RCC 7860 (cell line): ENCODE data around the gene CLMN.

Source experiments
- DNase-seq: peaks from one replicate; pipeline ENCODE4 v3.0.0-alpha.2; 2015; ENCODE audit warnings: low spot score
- FAIRE-seq: peaks from 2 replicates; lab custom pipeline; 2012; peaks lifted over from hg19 to GRCh38; lab: Jason Lieb, UNC

Gene CLMN

DNA sequence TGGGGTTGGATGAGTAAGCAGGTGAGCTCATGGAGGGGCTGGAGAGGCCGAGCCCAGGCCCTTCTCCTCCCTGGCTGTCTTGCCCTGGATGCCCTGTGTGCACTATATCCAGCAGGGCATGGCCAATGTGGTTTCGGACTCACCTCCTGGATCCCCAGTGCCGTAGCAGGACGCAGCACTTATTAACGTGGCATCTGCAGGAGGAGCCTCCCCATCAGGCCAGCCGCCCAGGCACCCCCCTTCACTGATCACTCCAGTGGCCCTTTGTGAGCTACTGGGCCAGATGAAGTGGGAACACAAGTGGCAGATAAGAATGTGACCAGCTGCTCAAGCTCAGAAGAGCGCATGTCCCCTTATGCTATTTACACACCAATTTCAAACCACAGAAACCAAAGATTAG is 119.3 kb downstream of the CLMN start:
- DNase-seq: no peak
- no peak for FAIRE-seq

DNA sequence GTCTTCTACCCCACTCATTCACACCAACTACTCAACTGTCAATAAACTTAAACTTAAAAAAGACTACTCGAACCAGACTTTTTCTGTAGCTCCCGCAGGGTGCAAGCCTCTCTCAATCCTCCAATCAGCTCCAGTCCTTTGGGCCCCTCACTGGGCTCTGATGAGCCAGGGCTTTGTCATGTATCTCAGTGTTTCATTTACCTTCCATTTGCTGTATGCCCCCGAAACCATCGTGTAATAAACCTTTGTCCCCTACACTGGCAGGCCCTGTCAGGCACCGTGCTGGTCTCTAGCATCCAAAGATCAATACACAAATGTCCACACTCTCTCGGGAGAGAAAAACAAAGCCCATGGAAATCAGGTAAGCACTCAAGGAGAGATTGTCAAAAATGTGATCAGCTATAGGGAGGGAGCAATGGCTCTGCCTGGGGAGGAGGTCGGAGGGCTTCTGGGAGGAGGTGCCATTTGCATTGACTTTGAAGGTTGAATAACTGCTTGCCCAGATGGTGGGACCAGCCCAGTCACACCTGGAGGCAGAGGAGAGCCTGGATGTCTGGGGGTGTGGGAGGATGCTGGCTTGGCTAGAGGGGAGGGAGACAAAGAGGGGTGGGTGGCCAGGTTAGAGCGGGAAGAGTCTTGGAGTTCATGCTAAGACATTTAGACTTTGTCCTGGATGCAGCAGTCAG is 120.3 kb downstream of the CLMN start:
- FAIRE-seq: no peak

DNA sequence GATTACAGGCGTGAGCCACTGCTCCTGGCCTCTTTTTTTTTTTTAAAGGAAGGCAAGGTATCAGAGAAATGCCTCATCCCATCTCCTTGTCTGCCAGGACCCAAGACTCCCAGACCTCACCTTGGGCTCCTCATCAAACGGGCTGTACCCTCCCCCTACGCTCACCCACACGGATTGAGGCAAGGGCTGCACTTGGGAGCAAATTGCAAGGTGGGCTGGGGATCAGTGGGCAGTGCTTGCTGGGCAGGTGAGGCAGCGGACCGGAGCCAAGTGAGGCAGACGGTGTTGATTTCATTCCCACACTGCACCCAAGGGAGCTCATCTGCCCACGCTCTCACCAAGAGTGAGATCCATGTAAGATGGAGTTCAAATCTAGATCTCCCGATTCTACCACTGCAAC is 121.4 kb downstream of the CLMN start:
- FAIRE-seq (no peak), DNase-seq (no peak)

More for the DNA sequence above, 120.3 kb downstream of the CLMN start:
- DNase-seq: no peak

DNA sequence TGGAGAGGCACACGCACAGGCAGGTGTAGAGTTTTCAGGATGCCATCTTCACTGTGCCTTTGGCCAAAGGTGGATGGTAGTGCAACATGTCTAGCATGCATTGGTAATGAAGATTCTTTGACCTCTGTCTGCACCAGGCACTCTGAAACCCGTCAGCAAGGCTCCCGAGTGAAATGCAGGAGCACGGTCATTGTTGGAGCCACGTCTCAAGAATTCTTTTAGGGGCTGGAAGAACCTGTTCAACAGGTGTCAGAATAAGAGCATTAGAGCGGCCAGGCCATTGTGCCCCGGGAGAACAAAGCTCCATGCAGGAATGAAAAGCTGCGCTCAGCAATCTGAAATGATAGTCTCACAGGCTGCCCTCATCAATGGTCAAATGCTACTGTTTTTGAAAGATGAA is 122.2 kb downstream of the CLMN start:
- no peak for FAIRE-seq
- no peak for DNase-seq

DNA sequence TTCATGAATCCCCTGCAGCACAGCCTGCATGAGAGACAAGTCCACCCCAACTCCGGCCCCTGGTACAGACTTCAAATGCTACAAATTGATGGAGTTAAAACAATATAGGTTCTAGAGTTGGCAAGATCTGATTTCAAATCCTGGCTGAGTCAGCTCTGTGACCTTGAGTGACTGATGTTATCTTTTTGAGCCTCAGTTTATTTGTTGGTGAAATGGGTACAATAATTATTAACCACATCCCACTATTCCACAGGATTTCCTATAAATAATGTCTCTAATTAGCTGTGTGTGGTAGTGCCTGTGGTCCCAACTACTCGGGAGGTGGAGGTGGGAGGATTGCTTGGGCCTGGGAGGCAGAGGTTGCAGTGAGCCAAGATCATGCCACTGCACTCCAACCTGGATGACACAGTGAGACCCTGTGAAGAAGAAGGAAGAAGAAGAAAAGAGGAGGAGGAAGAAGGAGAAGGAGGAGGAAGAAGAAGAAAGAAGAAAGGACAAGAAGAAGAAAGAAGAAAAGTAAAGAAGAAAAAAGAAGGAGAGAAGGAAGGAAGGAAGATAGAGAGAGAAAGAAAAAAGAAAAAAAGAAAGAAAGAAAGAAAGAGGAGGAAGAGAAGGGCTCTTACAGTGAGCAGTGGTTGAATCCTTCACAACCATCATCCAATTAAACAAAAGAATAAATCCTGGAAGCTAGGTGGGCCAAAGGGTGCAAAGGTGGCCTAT is 122.7 kb downstream of the CLMN start:
- no peak for DNase-seq
- FAIRE-seq: no peak

DNA sequence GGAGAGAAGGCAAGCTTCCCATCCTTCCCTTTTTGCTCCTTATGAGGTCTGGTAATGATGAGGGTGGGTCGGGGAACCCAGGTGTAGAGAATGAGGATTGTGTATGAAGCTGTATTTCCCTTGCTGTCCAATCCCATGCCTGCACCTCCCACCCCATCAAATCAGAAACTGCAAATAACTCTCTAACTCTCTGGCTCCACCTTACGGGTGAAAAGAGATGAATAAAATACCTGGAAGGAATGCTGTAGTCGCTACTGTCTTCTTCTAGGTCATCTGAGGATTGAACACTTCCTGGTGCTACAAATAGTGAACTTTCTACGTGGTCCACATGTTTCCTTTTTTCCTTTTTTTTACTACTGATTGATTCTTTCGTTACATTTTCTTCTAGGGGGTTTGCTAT is 123.4 kb downstream of the CLMN start:
- DNase-seq (no peak), FAIRE-seq (no peak)

DNA sequence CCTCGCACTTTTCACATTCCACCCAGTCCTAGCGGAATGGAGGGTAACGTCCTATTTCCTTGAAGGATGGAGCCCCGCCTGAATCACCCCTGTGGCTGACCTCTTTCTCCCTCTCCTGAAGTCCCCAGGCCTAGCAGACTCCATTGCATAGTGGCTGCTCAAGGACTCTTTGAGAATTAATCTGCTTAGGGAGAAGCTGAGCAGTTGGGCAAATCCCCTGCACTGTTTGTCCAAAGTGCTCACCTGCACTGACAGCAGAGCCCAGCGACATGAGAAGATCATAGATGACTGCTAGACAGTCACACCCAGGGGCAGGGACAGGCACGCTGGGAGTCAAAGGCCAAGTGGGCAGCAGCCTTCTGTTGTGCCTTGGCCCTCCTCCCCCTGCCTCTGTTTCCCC is 124.7 kb downstream of the CLMN start:
- DNase-seq: no peak
- no peak for FAIRE-seq

DNA sequence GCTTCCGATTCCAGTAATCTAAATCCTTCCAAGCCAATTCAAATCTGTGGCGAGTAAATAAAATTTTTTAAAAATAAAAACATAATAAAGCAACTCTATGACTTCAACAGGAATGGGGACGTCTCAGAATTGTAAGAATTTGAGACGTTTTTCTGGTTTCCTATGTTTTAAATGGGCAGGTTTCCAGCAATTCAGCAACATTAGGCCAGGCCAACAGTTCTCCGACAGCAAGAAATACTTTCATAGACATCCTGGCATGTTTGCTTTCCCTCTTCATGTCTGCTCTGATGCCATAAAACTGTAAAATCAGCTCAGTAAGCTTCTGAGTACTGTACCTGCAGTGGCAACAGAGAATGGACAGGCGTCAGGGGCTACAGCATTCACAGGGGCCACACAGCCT is 126.6 kb downstream of the CLMN start:
- no peak for FAIRE-seq

DNA sequence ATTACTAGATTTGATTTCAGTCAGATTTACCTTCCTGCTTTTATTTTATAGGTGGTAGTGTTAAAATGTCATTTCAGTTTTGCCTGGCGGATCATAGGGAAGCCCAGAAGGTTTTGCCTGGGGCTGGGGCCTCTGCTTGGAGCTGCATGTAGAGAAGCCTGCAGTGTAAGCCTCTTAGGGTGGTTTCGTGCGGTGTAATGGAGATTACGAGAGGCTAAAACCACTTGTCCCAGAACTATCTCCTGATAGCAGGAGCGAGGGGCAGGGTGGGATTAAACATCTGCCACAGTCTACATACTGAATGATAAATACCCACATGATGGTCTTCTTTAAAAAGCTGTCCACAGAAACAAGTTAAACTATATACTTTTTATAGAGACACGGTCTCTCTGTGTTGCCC is 127.4 kb downstream of the CLMN start:
- DNase-seq: no peak
- FAIRE-seq: no peak

More for the DNA sequence above, 126.6 kb downstream of the CLMN start:
- no peak for DNase-seq

DNA sequence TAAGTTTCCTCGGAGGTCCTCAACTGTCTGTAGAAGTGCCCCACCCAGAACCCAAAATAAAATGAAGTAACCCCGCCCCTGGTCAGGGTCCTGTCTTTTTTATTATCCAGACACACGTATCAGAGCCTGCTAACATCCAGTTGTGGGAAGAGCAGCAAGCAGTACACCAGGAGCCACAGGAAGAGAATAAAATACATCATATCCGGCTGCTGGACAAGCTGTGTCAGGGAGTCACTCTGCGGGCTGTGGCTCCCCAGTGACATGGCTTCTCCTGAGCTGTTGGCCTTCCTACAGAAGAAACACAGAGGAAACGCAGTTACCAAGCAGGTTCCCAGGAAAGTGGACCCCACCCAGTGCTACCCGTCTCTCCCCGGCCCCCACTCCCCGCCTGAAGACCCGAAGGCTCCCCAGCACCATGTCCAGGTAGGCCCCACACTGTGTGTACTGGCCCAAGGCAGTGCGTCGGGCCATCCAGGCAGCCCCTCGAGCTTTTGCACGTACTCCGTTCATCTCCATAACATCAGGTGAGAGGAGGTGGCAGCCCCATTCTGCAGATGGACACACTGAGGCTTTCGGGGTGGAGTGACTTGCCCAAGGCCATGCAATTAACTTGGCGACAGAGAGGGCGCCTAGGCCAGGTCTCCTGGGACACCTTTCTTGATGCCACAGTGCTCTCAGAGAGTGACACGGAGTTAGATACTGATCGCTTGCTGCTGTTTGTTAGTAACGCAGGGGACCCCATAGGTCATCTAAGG is 128.1 kb downstream of the CLMN start:
- no peak for DNase-seq
- FAIRE-seq: no peak

DNA sequence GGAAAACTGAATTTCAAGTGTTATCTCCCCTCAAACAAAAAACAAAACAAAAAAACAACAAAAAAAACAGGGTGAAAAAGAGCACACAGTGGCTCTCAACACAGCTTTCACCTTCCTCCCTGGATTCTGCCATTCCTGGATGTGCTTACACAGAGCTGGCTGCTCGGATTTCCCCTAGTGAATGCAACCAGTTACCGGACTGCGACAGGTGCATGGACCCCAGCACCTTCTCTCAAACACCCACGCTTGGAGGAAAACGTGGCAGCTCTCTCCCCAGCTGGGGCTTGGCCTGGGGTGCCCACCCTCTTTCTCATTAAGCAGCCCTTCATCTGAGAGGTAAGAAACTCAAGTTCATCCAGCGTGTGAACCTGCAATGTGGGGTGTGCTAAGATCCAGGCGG is 128.9 kb downstream of the CLMN start:
- no peak for FAIRE-seq
- DNase-seq: no peak

DNA sequence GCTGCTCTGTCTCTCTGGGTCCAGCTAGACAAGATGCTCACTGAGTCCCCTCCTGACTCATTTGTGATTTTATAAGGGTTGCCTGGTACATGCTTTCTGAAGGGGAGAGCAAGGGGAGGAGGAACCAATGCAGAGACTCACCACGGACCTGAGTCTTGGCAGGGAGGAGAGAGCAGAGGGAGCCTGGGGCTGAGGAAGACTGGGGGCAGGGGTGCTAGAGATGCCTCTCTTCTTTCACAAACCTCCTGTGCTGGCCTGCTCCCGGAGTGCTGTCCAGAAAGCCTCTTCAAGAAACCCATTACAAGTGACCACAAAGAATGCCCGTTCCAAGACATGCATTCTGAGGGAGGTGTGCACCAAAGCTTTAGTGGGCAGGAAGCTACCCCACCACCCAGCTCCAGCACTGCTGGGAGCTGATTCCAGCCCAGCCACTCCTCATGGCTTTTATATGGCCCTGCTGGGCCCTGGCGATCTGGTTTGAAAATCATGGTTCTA is 129.3 kb downstream of the CLMN start:
- no peak for FAIRE-seq
- no peak for DNase-seq

DNA sequence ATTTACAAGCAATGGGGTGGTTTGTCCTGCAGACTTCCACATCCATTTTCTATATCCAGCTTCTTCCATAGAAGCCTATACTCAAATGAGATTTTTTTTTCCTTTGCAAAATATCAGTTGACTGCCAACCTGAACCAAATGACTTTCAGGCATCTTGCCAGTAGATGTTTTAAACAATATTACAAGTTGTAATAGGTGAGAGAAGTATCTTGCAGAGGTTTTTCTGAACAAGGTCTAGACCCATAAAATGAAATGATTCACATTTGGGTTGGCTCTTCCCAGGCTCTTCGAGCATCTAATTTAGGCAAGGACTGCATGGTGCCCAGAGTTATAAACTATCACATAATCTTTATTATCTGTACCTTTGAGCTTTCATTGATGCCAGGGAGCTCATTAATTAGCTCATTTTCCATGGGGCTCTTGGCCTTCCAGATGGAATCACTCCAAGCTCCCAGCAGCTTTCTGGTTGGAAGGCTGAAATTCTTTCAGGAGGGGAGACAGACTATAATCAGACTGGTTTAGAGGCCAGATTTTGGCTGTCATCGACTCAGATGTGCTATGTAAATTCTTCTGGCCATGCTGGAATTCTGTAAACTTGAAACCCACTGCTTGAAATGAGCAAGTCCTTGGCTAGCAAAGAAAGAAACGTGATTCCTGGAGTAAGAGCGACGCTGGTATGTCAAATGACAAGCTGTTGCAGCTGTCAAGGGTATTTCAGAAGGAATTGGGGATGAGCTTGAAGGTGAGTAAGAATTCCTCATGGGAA is 130.2 kb downstream of the CLMN start:
- DNase-seq (no peak), FAIRE-seq (no peak)

DNA sequence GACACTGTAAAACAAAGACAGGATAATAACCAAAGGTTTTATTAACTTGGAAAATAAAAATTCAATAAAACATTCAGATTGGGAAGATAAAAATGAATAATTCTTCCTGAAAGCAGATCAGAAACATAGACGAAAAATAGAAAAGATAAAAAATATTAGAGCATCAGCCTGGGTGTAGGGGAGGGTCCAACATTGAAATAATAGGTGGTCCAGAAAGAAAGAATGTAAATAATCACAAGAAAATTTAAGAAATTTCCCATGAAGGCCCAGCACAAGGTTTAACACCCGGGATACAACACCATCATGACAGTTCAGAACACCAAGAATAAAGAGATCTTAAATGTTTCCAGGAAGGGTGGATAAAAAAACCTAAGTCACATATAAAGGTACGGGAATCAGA is 131.3 kb downstream of the CLMN start:
- DNase-seq (no peak), FAIRE-seq (no peak)

DNA sequence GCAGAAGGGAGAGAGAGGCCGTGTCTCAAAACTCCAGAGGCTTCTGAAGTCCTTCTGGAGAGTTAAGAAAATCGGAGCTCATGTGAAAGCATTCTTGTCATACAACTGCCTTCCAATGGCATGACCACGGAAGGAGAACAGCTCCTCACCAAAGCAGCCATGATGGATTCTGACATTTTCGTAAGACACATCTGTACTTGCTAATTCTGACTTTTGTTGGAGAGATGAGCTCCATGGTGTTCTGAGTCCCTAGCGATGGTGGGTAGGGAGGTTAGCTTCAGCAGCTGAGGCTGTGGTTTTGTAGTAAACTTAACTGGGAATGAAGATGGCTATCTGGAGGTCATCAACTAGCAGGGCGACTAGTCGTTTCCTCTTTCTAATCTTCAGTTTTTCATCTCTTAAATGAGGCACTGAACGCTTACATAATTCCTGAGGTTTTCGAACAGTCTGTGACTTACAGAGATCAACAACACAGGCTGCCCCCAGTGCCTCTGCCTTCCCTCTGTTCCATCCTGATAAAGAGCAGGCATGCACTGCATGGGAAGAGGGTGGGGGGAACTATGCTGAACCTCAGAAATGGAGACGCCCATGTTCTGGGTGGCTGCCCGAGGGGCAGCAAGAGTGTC is 133.8 kb downstream of the CLMN start:
- DNase-seq (no peak), FAIRE-seq (no peak)

DNA sequence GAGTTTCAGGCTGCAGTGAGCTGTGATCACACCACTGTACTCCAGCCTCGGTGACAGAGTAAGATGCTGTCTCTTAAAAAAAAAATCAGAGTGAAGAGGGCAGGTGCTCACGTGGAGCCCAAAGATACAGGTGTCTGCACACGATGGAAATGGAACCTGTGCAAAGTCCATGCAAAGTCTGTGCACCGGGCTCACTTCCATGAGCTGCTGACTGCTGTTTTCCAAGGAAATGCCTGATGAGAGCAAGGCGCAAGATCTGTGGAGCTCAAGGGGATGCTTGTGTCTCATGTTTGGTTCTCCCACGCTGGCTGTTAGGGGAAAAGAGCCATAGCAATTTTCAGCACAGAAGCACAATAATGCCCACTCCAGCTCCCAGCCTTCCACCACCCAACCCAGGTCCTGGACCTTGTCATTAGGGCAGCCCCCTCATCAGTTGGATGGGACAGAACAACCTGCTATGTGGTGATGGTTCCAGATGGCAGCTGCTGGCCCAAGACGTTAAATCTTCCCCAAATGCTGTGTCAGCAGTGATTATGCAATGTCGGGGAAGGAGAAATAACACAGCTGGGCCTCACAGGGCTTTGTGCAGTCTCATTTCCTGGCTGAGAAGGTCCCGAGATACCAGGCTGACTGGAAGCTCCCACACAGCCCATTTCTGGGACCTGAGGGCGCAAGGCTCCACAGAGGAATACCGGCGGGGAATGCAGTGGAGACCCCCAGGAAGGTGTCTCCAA is 134.5 kb downstream of the CLMN start:
- FAIRE-seq (no peak), DNase-seq (no peak)

DNA sequence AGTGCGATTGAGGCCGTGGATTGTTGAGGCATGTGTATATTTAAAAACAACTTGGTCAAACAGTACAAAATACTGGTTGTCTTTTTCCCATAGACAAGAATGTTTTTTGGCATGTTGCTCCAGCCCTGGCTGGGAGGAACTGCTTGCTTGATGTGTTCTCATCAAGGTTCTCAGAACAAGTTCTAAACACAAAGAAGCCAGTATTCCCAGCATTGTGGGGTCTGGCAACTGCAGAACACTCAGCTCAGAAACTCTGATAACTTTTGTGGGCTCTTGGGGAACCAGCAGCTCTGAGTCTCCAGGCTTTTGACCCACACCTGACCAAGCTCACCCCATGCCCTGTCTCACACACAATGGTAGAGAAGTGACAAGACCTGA is 135.3 kb downstream of the CLMN start:
- no peak for FAIRE-seq
- DNase-seq: no peak

DNA sequence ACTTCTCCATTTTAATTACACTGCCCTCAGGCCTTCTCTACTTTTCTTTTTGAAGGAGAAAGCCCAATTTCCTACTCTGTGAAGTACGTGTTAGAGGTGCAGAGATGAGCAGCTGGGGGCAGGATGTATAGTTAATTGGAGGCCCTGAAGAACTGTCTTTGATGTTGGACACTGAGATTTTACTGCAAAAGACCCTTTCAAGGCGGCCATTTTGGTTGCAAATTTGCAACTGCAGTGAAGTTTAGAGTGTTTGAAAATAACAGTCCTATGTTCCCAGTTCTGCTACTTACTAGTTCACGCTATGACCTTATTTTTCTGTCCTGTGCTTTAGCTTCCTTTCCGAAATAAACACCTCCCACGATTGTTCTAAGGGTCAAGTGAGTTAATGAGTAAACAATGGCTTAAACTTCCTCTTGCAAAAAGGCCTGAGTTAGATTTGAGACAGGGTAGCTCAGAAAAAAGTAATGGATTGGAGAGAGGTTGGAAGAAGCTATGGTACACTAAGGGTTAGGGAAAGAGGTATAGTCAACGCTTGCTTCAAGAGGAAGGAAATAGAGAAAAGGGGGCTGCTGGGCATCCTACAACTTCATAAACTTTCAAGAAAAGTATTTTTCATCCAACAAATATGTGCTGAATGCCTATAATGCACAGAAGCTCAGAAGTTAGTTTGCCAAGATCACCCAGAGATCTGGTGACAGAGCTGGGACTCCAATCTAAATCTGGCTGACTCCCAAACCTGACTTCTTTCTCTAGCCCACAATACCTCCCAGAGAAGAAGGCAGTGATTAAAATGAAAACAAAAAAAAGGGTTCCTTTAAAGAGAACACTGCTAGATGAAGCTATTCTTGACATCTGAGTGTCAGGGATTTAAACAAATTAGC is 135.9 kb downstream of the CLMN start:
- no peak for DNase-seq
- no peak for FAIRE-seq

DNA sequence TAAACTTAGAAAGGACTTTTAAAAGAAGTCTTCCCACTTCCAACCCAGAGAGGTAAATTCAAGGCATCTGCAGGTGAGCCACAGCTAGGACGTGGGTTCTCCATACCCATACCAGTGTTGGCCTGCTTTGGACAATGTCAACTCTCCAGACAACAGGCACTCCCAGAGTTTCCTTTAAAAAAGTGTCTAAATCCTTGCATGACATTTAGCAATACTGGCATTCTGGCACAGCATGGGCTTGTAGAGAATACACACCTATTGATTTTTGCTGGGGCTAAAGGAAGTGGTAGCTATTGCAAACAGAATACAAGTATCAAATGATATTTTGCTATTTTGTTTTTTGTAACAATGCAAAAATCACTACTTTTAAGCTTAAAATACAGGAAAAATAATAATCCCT is 136.6 kb downstream of the CLMN start:
- no peak for FAIRE-seq
- no peak for DNase-seq
